ENCODE results near the gene VSIG2.

VSIG2 gene

DNA sequence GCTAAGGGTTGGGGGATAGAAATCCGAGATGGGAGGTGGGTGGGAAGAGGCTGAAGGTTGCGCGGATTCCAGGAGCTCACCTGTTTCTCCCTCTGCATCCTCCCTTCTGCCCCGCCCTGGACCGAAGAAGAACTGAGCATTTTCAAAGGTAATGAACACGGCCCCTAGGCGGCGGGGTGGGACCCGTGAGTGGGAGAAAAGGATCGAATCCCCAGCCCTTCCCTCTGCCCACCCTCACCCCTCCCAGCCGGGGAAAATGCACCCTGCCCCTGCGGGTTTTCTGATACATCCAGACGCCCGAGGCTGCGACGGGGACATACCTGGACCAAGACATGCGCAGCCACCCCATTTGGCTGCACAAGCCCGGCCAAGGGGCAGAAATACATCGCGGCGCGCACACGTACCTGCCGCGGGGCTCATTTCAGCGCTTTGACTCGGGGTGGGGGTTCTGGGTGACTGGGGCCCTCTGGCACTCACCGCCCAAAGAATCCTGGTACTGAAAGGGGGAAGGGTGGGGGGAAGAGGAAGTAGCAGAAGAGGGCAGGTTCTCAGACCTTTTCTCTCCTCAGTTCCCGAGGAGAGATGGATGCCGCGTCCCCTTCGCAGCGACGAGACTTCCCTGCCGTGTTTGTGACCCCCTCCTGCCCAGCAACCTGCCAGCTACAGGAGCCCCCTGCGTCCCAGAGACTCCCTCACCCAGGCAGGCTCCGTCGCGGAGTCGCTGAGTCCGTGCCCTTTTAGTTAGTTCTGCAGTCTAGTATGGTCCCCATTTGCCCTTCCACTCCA lies 6.0 kb downstream of the VSIG2 start:
- POLR2A ChIA-PET (ENCODE audit: low non-redundant PET) = interaction anchor here (0.8 kb wide), 1 partner anchor 73 kb away, joined by 5 read pairs; the partner anchor contains the start of genes SIAE and SPA17
- CTCF ChIA-PET = interaction anchor here (0.6 to 1.6 kb wide), 11 partner anchors 12 to 106 kb away, joined by 3 to 13 read pairs (median 4); no protein-coding TSS in a partner anchor
- no peak for TF ChIP-seq CTCF (conservative IDR thresholded peaks at IDR 0.05; ENCODE audit: low read depth)
- peak overlapping the region; percentile 36 for H3K27ac ChIP-seq
- DNase-seq (ENCODE audit: low spot score) = peak; percentile 47

DNA sequence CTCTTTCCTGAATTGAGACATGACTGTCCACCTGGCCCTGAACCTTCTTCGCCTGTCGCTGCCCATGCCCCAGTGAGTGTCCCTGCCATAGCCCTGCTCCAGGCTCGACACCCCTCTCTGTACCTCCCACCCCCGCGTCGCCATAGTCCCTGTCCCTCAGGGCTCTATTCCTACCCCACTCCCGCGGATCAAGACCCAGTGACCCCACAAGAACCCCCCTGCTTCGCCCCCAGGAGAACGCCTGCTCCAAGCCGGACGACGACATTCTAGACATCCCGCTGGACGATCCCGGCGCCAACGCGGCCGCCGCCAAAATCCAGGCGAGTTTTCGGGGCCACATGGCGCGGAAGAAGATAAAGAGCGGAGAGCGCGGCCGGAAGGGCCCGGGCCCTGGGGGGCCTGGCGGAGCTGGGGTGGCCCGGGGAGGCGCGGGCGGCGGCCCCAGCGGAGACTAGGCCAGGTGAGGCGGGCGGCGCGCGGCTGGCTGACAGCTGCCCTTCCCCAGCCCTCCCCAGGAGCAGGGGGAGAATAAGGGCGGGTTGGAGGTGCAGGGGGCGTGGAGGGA lies 6.7 kb downstream of the VSIG2 start:
- no peak for DNase-seq (ENCODE audit: low spot score)
- no peak for TF ChIP-seq CTCF (conservative IDR thresholded peaks at IDR 0.05; ENCODE audit: low read depth)
- H3K27ac ChIP-seq = no peak overlapping the region
- POLR2A ChIA-PET (ENCODE audit: low non-redundant PET) = no interaction called here
- CTCF ChIA-PET = interaction anchor here (0.6 to 1.5 kb wide), 2 partner anchors 18 to 48 kb away, joined by 5 read pairs; no protein-coding TSS in a partner anchor

GRCh38 chr11:124743050-124743449 lies 9.0 kb downstream of the VSIG2 start:
- ChIA-PET CTCF (no interaction called here), POLR2A (ENCODE audit: low non-redundant PET) (no interaction called here)
- TF ChIP-seq CTCF (conservative IDR thresholded peaks at IDR 0.05; ENCODE audit: low read depth) = no peak
- DNase-seq (ENCODE audit: low spot score) = no peak
- H3K27ac ChIP-seq = no peak overlapping the region

- CTCF ChIA-PET = interaction anchor here (0.6 kb wide), 1 partner anchor 99 kb away, joined by 4 read pairs; no protein-coding TSS in a partner anchor
- no peak for TF ChIP-seq CTCF (conservative IDR thresholded peaks at IDR 0.05; ENCODE audit: low read depth)
- DNase-seq (ENCODE audit: low spot score) = no peak
- POLR2A ChIA-PET (ENCODE audit: low non-redundant PET) = no interaction called here
- no peak overlapping the region for H3K27ac ChIP-seq
Measured at GRCh38 chr11:124742555-124742954, 9.5 kb downstream of the VSIG2 start.

- no peak for DNase-seq (ENCODE audit: low spot score)
- ChIA-PET POLR2A (ENCODE audit: low non-redundant PET) (no interaction called here), CTCF (interaction anchor here (0.6 to 1.2 kb wide), 6 partner anchors 11 to 129 kb away, joined by 3 to 4 read pairs (median 4); no protein-coding TSS in a partner anchor)
- peak; percentile 52 for TF ChIP-seq CTCF (conservative IDR thresholded peaks at IDR 0.05; ENCODE audit: low read depth)
- no peak overlapping the region for H3K27ac ChIP-seq
Measured at GRCh38 chr11:124740277-124740882, 11.7 kb downstream of the VSIG2 start.

GRCh38 chr11:124739479-124740276 lies 12.4 kb downstream of the VSIG2 start, which contains the start of gene NRGN:
Gene NRGN (plus strand): TSS chr11:124739942. CDS start chr11:124740085, 143 bp downstream.
- TF ChIP-seq CTCF (conservative IDR thresholded peaks at IDR 0.05; ENCODE audit: low read depth) = no peak
- H3K27ac ChIP-seq = no peak within 1 kb of the TSS
- peak; percentile 97 for DNase-seq (ENCODE audit: low spot score)
- ChIA-PET CTCF (interaction anchor here (0.7 to 1.2 kb wide), 2 partner anchors 22 to 130 kb away, joined by 3 to 4 read pairs; no protein-coding TSS in a partner anchor), POLR2A (ENCODE audit: low non-redundant PET) (no interaction called here)

Data from RWPE1 (cell line).